BJ (cell line): ENCODE results near the gene MIGA1. TPM values are rescaled to one million over a fixed set of nuclear protein-coding genes. Genes with fewer than 3 reads are reported as not detected.
"Not testable (repeated sequence)": the region's sequence is repeated elsewhere in the genome, so short reads cannot be mapped to it uniquely, and the experiment has no call there.

Experiments used
- CTCF ChIA-PET: fragments of 350-600 bp; formaldehyde crosslinking; extraction: SDS; loops from one replicate; lab custom pipeline; 2021; ENCODE audit warnings: antibody characterized with exemption, inconsistent platforms; lab: Yijun Ruan, JAX
- POLR2A ChIA-PET: fragments of 300-600 bp; sonication (Branson Sonifier 250); formaldehyde crosslinking; extraction: SDS; loops from one replicate; lab custom pipeline; 2021; ENCODE audit warnings: antibody characterized with exemption; lab: Charles Lee
- DNase-seq: peaks from one replicate; pipeline ENCODE4 v3.0.0-alpha.2; 2011; ENCODE audit warnings: low read depth
- H3K27me3 ChIP-seq: 2 replicates; pipeline ENCODE4 v1.6.0; 2011; ENCODE audit warnings: low read length; ENCODE audit not compliant: control insufficient read depth, insufficient read depth
- H3K36me3 ChIP-seq: 2 replicates; pipeline ENCODE4 v1.5.1; 2011; ENCODE audit warnings: low read length; ENCODE audit not compliant: control insufficient read depth, insufficient read depth
- H3K4me3 ChIP-seq: 2 replicates; pipeline ENCODE4 v1.5.1; 2011; ENCODE audit warnings: low read depth, mild to moderate bottlenecking, control low read depth, low read length
- polyA plus RNA-seq: library from polyadenylated mRNA; depleted of rRNA; stranded (reverse); fragments of >200 nt; gene quantifications from 2 replicates; pipeline ENCODE4 v1.2.3, GENCODE V29; 2011
- TF ChIP-seq, protein P1 (sequence below): IDR thresholded peaks from 2 replicates; pipeline ENCODE4 v1.5.1; 2011; ENCODE audit warnings: low read depth, mild to moderate bottlenecking, control low read depth, inconsistent platforms, low read length, moderate library complexity; ENCODE audit not compliant: insufficient read depth

Gene MIGA1
- polyA plus RNA-seq, 1 experiment, result 3.3 TPM

DNA sequence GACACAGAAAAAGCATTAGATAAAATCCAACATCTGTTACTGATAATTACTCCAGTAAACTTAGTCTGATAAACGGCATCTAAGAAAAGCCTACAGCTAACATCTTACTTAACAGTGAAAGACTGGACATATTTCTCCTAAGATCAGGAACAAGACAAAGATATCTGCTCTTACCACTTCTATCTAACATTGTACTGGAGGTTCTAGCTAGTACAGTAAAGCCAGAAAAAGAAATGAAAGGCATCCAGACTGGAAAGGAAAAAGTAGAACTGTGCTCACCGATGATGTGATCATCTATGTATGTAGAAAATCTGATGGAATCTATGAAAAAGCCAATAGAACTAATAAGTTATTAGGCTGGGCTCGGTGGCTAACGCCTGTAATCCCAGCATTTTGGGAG lies 130.7 kb downstream of the MIGA1 start:
- POLR2A ChIA-PET, result no interaction called here
- CTCF ChIA-PET, result no interaction called here
- no peak for DNase-seq
- Histone ChIP-seq H3K27me3 (no peaks in the 10 kb centered on the region), H3K4me3 (no peak overlapping the region), H3K36me3 (no peaks in the 10 kb centered on the region)
- TF ChIP-seq, protein P1, sequence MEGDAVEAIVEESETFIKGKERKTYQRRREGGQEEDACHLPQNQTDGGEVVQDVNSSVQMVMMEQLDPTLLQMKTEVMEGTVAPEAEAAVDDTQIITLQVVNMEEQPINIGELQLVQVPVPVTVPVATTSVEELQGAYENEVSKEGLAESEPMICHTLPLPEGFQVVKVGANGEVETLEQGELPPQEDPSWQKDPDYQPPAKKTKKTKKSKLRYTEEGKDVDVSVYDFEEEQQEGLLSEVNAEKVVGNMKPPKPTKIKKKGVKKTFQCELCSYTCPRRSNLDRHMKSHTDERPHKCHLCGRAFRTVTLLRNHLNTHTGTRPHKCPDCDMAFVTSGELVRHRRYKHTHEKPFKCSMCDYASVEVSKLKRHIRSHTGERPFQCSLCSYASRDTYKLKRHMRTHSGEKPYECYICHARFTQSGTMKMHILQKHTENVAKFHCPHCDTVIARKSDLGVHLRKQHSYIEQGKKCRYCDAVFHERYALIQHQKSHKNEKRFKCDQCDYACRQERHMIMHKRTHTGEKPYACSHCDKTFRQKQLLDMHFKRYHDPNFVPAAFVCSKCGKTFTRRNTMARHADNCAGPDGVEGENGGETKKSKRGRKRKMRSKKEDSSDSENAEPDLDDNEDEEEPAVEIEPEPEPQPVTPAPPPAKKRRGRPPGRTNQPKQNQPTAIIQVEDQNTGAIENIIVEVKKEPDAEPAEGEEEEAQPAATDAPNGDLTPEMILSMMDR, result no peak

DNA sequence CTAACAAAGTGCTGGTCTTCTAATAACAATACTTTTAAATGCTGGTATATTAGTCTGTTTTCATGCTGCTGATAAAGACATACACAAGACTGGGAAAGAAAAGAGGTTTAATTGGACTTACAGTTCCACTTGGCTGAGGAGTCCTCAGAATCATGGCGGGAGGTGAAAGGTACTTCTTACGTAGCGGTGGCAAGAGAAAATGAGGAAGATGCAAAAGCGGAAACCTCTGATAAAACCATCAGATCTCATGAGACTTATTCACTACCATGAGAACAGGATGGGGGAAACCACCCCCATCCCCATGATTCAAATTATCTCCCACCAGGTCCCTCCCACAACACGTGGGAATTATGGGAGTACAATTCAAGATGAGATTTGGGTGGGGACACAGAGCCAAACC lies 139.5 kb downstream of the MIGA1 start:
- CTCF ChIA-PET, H3K27me3 ChIP-seq, H3K36me3 ChIP-seq, POLR2A ChIA-PET, H3K4me3 ChIP-seq, DNase-seq: not testable (repeated sequence)

DNA sequence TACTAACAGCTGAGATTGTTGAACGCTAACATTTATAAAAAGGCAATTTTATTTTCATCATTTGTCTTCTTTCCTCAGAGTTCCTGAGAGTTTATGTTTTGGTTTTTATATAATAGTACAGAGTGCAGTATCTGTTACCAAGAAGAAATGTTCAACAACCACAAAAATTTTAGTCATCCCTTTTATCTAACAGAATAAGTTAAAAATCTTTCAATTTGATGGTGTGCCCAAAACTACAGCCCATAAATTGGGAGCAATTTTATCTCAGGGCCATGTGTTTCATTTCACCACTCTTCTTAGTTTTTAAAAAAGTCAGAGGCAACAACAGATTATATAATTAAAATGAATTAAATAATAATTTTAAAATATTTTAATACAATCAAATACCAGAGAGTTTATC lies 146.1 kb downstream of the MIGA1 start:
- POLR2A ChIA-PET, result interaction anchor here (0.6 kb wide), 1 partner anchor 50 kb away, joined by 3 read pairs; no protein-coding TSS in a partner anchor
- peaks cover 11% of the 10 kb centered on the region for H3K36me3 ChIP-seq
- H3K27me3 ChIP-seq, result no peaks in the 10 kb centered on the region
- CTCF ChIA-PET, result no interaction called here
- DNase-seq, result peak; percentile 71
- TF ChIP-seq, protein P1, result no peak
- no peak overlapping the region for H3K4me3 ChIP-seq

DNA sequence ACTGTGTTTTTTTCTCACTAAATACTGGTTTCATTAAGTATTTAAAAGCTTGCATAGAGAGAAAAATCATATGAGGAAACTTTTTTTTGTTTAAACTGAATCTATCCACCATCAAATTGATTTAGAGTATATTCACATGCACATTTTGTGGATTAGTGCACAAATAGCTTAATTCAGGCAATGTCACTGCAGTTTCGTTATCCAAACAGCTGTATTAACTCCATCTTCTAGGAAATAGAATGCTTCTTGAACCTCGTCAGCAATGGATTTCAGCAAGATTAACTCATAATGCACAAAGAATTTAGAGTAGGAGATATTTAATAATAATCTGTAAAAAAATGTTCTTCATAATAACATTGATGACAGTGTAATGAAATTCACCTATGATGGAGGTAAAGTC lies 146.5 kb downstream of the MIGA1 start:
- no peak for DNase-seq

DNA sequence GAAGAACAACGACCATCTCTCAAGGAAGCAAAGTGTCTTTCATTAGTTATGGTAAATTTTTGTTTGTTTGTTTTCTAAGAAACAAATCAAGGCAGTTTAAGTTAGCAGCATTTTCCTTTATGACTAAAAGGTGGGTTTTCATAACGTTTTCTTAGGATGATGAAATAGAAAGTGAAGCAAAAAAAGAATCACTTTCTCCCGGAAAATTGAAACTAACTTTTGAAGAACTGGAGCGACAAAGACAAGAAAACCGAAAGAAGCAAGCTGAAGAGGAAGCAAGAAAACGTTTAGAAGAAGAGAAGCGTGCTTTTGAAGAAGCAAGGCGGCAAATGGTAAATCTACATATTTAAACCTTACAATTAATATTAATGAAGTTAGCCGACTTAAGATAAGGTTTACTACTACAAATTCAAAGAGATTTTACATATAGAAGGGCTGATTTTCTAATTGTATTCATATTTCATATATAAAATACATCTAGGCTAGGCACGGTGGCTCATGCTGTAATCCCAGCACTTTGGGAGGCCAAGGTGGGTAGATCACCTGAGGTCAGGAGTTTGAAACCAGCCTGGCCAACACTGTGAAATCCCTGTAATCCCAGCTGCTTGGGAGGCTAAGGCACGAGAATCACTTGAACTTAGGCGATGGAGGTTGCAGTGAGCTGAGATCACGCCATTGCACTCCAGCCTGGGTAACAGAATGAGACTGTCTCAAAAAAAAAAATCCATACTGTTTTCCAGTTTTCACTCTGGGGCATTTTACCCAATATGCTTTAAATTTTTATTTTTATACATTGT lies 147.3 kb downstream of the MIGA1 start:
- TF ChIP-seq, protein P1, result no peak
- Histone ChIP-seq H3K4me3 (no peak overlapping the region), H3K27me3 (no peaks in the 10 kb centered on the region), H3K36me3 (peaks cover 9% of the 10 kb centered on the region)
- no peak for DNase-seq
- CTCF ChIA-PET, result no interaction called here
- POLR2A ChIA-PET, result no interaction called here

More for the DNA sequence above, 146.5 kb downstream of the MIGA1 start:
- H3K4me3 ChIP-seq, result no peak overlapping the region
- TF ChIP-seq, protein P1, result no peak
- no peaks in the 10 kb centered on the region for H3K27me3 ChIP-seq
- peaks cover 11% of the 10 kb centered on the region for H3K36me3 ChIP-seq
- ChIA-PET POLR2A (interaction anchor here (0.6 kb wide), 1 partner anchor 50 kb away, joined by 3 read pairs; no protein-coding TSS in a partner anchor), CTCF (no interaction called here)
